ENCODE results near the gene NID1. TPM values are rescaled to one million over a fixed set of nuclear protein-coding genes. Genes with fewer than 3 reads are reported as not detected.
"Not testable (repeated sequence)": the region's sequence is repeated elsewhere in the genome, so short reads cannot be mapped to it uniquely, and the experiment has no call there.

The NID1 gene
- total RNA-seq, 1 experiment from 2014 or later = 19.2 TPM

- no peak overlapping the region for H3K4me3 Mint-ChIP-seq
- H3K27me3 Mint-ChIP-seq (ENCODE audit: low read depth) = no peaks in the 10 kb centered on the region
- no peaks in the 10 kb centered on the region for H3K4me1 Mint-ChIP-seq
- no peaks in the 10 kb centered on the region; the same call in 1 of the 2 replicates for H3K36me3 Mint-ChIP-seq
- H3K9me3 Mint-ChIP-seq = no peaks in the 10 kb centered on the region
- POLR2A ChIA-PET = no interaction called here
- ATAC-seq (no peak), DNase-seq (ENCODE audit: low spot score) (no peak)
- no peak overlapping the region for H3K27ac Mint-ChIP-seq
- CTCF ChIA-PET = no interaction called here
- TF ChIP-seq NFYB (CRISPR knock-in tag; conservative IDR thresholded peaks at IDR 0.05; ENCODE audit: low read depth) (no peak), FOXJ3 (CRISPR knock-in tag; IDR thresholded peaks at IDR 0.05; ENCODE audit: borderline replicate concordance) (no peak), OVOL2 (CRISPR knock-in tag; IDR thresholded peaks at IDR 0.05; ENCODE audit: borderline replicate concordance) (no peak), SP1 (CRISPR knock-in tag; conservative IDR thresholded peaks at IDR 0.05) (no peak), ATF2 (CRISPR knock-in tag; IDR thresholded peaks at IDR 0.05; ENCODE audit: borderline replicate concordance, low read depth) (no peak), ZNF317 (CRISPR knock-in tag; IDR thresholded peaks at IDR 0.05; ENCODE audit: borderline replicate concordance, low read depth) (no peak)
These were observed 55.7 kb downstream of the NID1 start for GRCh38 chr1:236009191-236009590.

GRCh38 chr1:236007781-236008180 is 57.1 kb downstream of the NID1 start:
- POLR2A ChIA-PET = no interaction called here
- H3K36me3 Mint-ChIP-seq = no peaks in the 10 kb centered on the region; the same call in 1 of the 2 replicates
- H3K27ac Mint-ChIP-seq = no peak overlapping the region
- peaks cover 2% of the 10 kb centered on the region; the same call in 1 of the 2 replicates for H3K4me1 Mint-ChIP-seq
- CTCF ChIA-PET = no interaction called here
- ATAC-seq (no peak), DNase-seq (ENCODE audit: low spot score) (no peak)
- no peaks in the 10 kb centered on the region for H3K27me3 Mint-ChIP-seq (ENCODE audit: low read depth)
- H3K9me3 Mint-ChIP-seq = no peaks in the 10 kb centered on the region
- H3K4me3 Mint-ChIP-seq = no peak overlapping the region
- TF ChIP-seq GRHL2 (CRISPR knock-in tag; IDR thresholded peaks at IDR 0.05; ENCODE audit: insufficient replicate concordance, severe bottlenecking) = no peak
- TF ChIP-seq IRF2 (CRISPR knock-in tag; IDR thresholded peaks at IDR 0.05; ENCODE audit: borderline replicate concordance, low read depth) = no peak
- TF ChIP-seq FOXP4 (CRISPR knock-in tag; IDR thresholded peaks at IDR 0.05) = no peak
- no peak for TF ChIP-seq TP53 (CRISPR knock-in tag; IDR thresholded peaks at IDR 0.05)
- TF ChIP-seq KAT7 (CRISPR knock-in tag; IDR thresholded peaks at IDR 0.05; ENCODE audit: borderline replicate concordance) = no peak
- no peak for TF ChIP-seq SMAD4 (CRISPR knock-in tag; IDR thresholded peaks at IDR 0.05)
- no peak for TF ChIP-seq E2F1 (CRISPR knock-in tag; IDR thresholded peaks at IDR 0.05)
- TF ChIP-seq NR3C1 (CRISPR knock-in tag; conservative IDR thresholded peaks at IDR 0.05; ENCODE audit: low read depth) = no peak
- no peak for TF ChIP-seq ZNF232 (CRISPR knock-in tag; IDR thresholded peaks at IDR 0.05)
- no peak for TF ChIP-seq USF1 (CRISPR knock-in tag; IDR thresholded peaks at IDR 0.05)
- TF ChIP-seq ZNF512 (CRISPR knock-in tag; IDR thresholded peaks at IDR 0.05; ENCODE audit: borderline replicate concordance) = no peak
- no peak for TF ChIP-seq ESRRA (CRISPR knock-in tag; IDR thresholded peaks at IDR 0.05; ENCODE audit: borderline replicate concordance)
- TF ChIP-seq OVOL2 (CRISPR knock-in tag; IDR thresholded peaks at IDR 0.05; ENCODE audit: borderline replicate concordance) = no peak
- TF ChIP-seq ZNF263 (CRISPR knock-in tag; IDR thresholded peaks at IDR 0.05; ENCODE audit: low read depth) = no peak

- CTCF ChIA-PET = interaction anchor here (1.7 kb wide), 1 partner anchor 31 kb away, joined by 7 read pairs; no protein-coding TSS in a partner anchor
- H3K4me1 Mint-ChIP-seq = peaks cover 32% of the 10 kb centered on the region
- not testable (repeated sequence) for H3K4me3 Mint-ChIP-seq; ATAC-seq; H3K9me3 Mint-ChIP-seq; DNase-seq (ENCODE audit: low spot score); H3K27me3 Mint-ChIP-seq (ENCODE audit: low read depth); H3K36me3 Mint-ChIP-seq; H3K27ac Mint-ChIP-seq
- POLR2A ChIA-PET = interaction anchor here (0.6 kb wide), 1 partner anchor 46 kb away, joined by 7 read pairs; no protein-coding TSS in a partner anchor
These were observed 61.8 kb downstream of the NID1 start for GRCh38 chr1:236003058-236003457.
